Measurements from ENCODE around the gene CARM1. TPM values are rescaled to one million over a fixed set of nuclear protein-coding genes. Genes with fewer than 3 reads are reported as not detected.

CARM1 gene
- 29.4 and 33.0 TPM in 2 replicates for total RNA-seq
- 9.3 TPM for total RNA-seq (2013)
- 34.0 and 34.3 TPM in 2 replicates for polyA plus RNA-seq
- polyA minus RNA-seq: 21.4 and 31.0 TPM in 2 replicates

- Histone ChIP-seq H3K4me3 (ENCODE audit: control extremely low read depth in 1 of 5, extremely low read depth in 1 of 5, insufficient read depth in 1 of 5, low read depth in 2 of 5, low read length in 4 of 5) (peak within 1 kb of the TSS; percentile 41 to 79 (median 67)), H3K36me3 (replicated peaks in 1 of 2; ENCODE audit: control extremely low read depth in 1 of 2, control insufficient read depth in 1 of 2, extremely low read depth in 1 of 2, insufficient read depth in 2 of 2, low read length in 1 of 2) (peaks cover 0 to 1% of the 10 kb centered on the region in 2 experiments), H4K20me1 (ENCODE audit: control insufficient read depth, insufficient read depth, low read length, poor library complexity, severe bottlenecking) (peaks cover 6% of the 10 kb centered on the region), H3K4me2 (replicated peaks; ENCODE audit: low read depth, low read length, poor library complexity, severe bottlenecking) (peak within 1 kb of the TSS; percentile 95), H2AFZ (ENCODE audit: insufficient read depth, low read depth, low read length, poor library complexity, severe bottlenecking) (peak within 1 kb of the TSS; percentile 85), H3K27ac (ENCODE audit: low read length in 2 of 2) (peak within 1 kb of the TSS; percentile 75 to 79), H3K27me3 (replicated peaks in 1 of 4; ENCODE audit: control extremely low read depth in 1 of 4, control insufficient read depth in 3 of 4, insufficient read depth in 4 of 4, low read length in 3 of 4) (no peaks in the 10 kb centered on the region), H3K9me3 (ENCODE audit: control extremely low read depth in 1 of 3, control insufficient read depth in 2 of 3, insufficient read depth in 1 of 3, low read length in 2 of 3) (no peaks in the 10 kb centered on the region), H3K4me1 (ENCODE audit: control insufficient read depth in 2 of 2, insufficient read depth in 2 of 2, low read length in 2 of 2) (peaks cover 33 to 46% of the 10 kb centered on the region in 2 donors), H3K79me2 (ENCODE audit: control insufficient read depth, insufficient read depth, low read length) (peaks cover 52% of the 10 kb centered on the region), H3K9ac (ENCODE audit: low read length) (peak within 1 kb of the TSS; percentile 82)
- Mint-ChIP-seq H3K27ac (peak within 1 kb of the TSS; percentile 85), H3K4me3 (peak within 1 kb of the TSS; percentile 86), H3K4me1 (peaks cover 43% of the 10 kb centered on the region), H3K27me3 (no peaks in the 10 kb centered on the region), H3K9me3 (ENCODE audit: insufficient read depth) (no peaks in the 10 kb centered on the region)
- ATAC-seq (ENCODE audit: low read depth) (peak; percentile 83), DNase-seq (peak; percentile 99)
- POLR2A ChIA-PET: interaction anchor here (0.6 to 2.3 kb wide), 3 partner anchors 35 to 154 kb away, joined by 3 to 8 read pairs (median 4); partner anchors contain the start of gene TMED1
- TF ChIP-seq EZH2 (IDR thresholded peaks at IDR 0.05; ENCODE audit: borderline replicate concordance, insufficient read depth, low read depth, low read length, poor library complexity, severe bottlenecking) (no peak), CTCF (IDR thresholded peaks at IDR 0.05) (peak; percentile 55)
- WGBS (ENCODE audit: insufficient coverage): under 1% methylated on average over 97 of the region's 99 CpGs
- CTCF ChIA-PET: interaction anchor here (0.5 to 2.3 kb wide), 7 partner anchors 9 to 165 kb away, joined by 3 to 7 read pairs (median 3); partner anchors contain the start of genes C19orf38, DNM2 and TMED1
- intact Hi-C loops (cut with micrococcal nuclease): loop anchor here (1.0 to 10.0 kb wide), 5 partner anchors 35 to 302 kb away; partner anchors contain the start of genes ILF3, SPC24 and TMED1
Observed at GRCh38 chr19:10870955-10871603, at the start of gene CARM1. CARM1 (plus strand) TSS chr19:10871553; CDS start chr19:10871703, 150 bp downstream.

GRCh38 chr19:10823690-10824089, 47.7 kb upstream of the CARM1 start:
- H3K27ac Mint-ChIP-seq: no peak overlapping the region
- H3K4me1 ChIP-seq (ENCODE audit: control insufficient read depth in 2 of 2, insufficient read depth in 2 of 2, low read length in 2 of 2): no peaks in the 10 kb centered on the region
- H3K9ac ChIP-seq (ENCODE audit: low read length): no peak overlapping the region
- H3K36me3 ChIP-seq (replicated peaks in 1 of 2; ENCODE audit: control extremely low read depth in 1 of 2, control insufficient read depth in 1 of 2, extremely low read depth in 1 of 2, insufficient read depth in 2 of 2, low read length in 1 of 2): peaks cover 7 to 73% of the 10 kb centered on the region in 2 experiments
- no peaks in the 10 kb centered on the region for H3K9me3 Mint-ChIP-seq (ENCODE audit: insufficient read depth)
- ATAC-seq (ENCODE audit: low read depth) (no peak), DNase-seq (no peak)
- no peak overlapping the region for H3K4me3 ChIP-seq (ENCODE audit: control extremely low read depth in 1 of 5, extremely low read depth in 1 of 5, insufficient read depth in 1 of 5, low read depth in 2 of 5, low read length in 4 of 5)
- CTCF ChIA-PET: interaction anchor here (4.1 kb wide), 1 partner anchor 106 kb away, joined by 31 read pairs; the partner anchor contains the start of gene DNM2
- H3K4me1 Mint-ChIP-seq: no peaks in the 10 kb centered on the region
- TF ChIP-seq CTCF (IDR thresholded peaks at IDR 0.05) (no peak), EZH2 (IDR thresholded peaks at IDR 0.05; ENCODE audit: borderline replicate concordance, insufficient read depth, low read depth, low read length, poor library complexity, severe bottlenecking) (no peak)
- no peak overlapping the region for H3K27ac ChIP-seq (ENCODE audit: low read length in 2 of 2)
- H3K4me2 ChIP-seq (replicated peaks; ENCODE audit: low read depth, low read length, poor library complexity, severe bottlenecking): no peak overlapping the region
- POLR2A ChIA-PET: no interaction called here
- over 99% methylated on average over 12 of the region's 12 CpGs for WGBS (ENCODE audit: insufficient coverage)
- no peak overlapping the region for H2AFZ ChIP-seq (ENCODE audit: insufficient read depth, low read depth, low read length, poor library complexity, severe bottlenecking)
- no peak overlapping the region for H3K4me3 Mint-ChIP-seq
- no peaks in the 10 kb centered on the region for H3K9me3 ChIP-seq (ENCODE audit: control extremely low read depth in 1 of 3, control insufficient read depth in 2 of 3, insufficient read depth in 1 of 3, low read length in 2 of 3)
- H3K27me3 Mint-ChIP-seq: no peaks in the 10 kb centered on the region
- intact Hi-C loops (cut with micrococcal nuclease): no loop called here
- peaks cover 5% of the 10 kb centered on the region for H3K79me2 ChIP-seq (ENCODE audit: control insufficient read depth, insufficient read depth, low read length)
- no peaks in the 10 kb centered on the region for H3K27me3 ChIP-seq (replicated peaks in 1 of 4; ENCODE audit: control extremely low read depth in 1 of 4, control insufficient read depth in 3 of 4, insufficient read depth in 4 of 4, low read length in 3 of 4)
- H4K20me1 ChIP-seq (ENCODE audit: control insufficient read depth, insufficient read depth, low read length, poor library complexity, severe bottlenecking): no peaks in the 10 kb centered on the region
